ENCODE data around the gene SLC16A4.

The SLC16A4 gene

DNA sequence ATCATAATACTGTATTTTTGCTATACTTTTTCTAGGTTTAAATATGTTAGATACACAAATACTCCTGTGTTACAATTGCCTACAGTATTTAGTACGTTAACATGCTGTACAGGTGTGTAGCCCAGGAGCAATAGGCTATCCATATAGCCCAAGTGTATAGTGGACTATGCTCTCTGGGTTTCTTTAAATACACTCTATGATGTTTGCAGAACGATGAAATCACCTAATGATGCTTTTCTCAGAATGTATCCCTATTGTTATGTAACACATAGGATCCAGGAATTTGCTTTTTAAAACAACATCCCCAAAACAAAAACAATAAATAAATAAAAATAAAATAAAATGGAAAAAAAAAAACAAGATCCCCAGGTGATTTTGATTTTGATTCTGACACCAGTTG is 69.8 kb downstream of the SLC16A4 start:
- no peak for DNase-seq

GRCh38 chr1:110320168-110320518 is 70.7 kb downstream of the SLC16A4 start:
- no peak for DNase-seq

GRCh38 chr1:110319332-110320167 is 71.3 kb downstream of the SLC16A4 start:
- DNase-seq: no peak

- no peak for DNase-seq
Observed at GRCh38 chr1:110318046-110318445, 72.8 kb downstream of the SLC16A4 start.

DNA sequence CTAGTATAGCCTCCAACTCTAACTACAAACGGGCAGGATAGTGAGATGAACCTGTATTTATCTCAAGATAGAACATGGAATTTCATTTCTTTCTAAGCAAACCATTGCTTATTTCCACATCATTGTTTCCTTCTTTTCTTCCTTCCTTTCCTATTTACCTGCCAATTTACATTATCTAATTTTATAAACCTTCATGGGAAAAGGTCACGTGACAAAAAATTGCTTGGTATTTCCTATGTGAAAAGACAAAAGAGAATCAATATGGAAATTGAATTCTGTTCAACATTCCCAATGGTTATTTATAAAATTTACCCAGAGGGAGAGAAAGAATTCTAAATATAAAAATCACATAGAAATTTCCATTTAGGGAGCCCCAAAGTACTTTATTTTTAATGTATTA is 74.1 kb downstream of the SLC16A4 start:
- DNase-seq: no peak

All from stimulated activated CD4-positive, alpha-beta T cell treated with anti-CD3 and anti-CD28 coated beads, Interleukin-1b, Interleukin-23, amount 100 ng/mL, for 48 hours (primary cell).